HepG2 (cell line): ENCODE measurements around the gene TCAP. TPM values are rescaled to one million over a fixed set of nuclear protein-coding genes. Genes with fewer than 3 reads are reported as not detected.

Experiments
- FOXP1 ChIP-seq, 2 experiments: fragments of 450-650 bp in 1 of 2; IDR thresholded peaks; 2 replicates each; pipeline ENCODE4 v1.6.1; 2017 to 2018; ENCODE audit warnings: antibody characterized with exemption in 1 of 2
- GTF3A ChIP-seq: sonication (generic); formaldehyde crosslinking; conservative IDR thresholded peaks from 2 replicates; pipeline ENCODE4 v1.4.0; 2020; ENCODE audit warnings: mild to moderate bottlenecking, missing genetic modification reagents
- GZF1 ChIP-seq: sonication (generic); formaldehyde crosslinking; IDR thresholded peaks from 2 replicates; pipeline ENCODE4 v1.5.1; 2020; ENCODE audit warnings: mild to moderate bottlenecking, missing genetic modification reagents
- HDAC2 ChIP-seq: sonication (generic); formaldehyde crosslinking; IDR thresholded peaks from 2 replicates; pipeline ENCODE4 v1.4.0; 2020; ENCODE audit warnings: missing genetic modification reagents
- IKZF4 ChIP-seq: sonication (generic); formaldehyde crosslinking; IDR thresholded peaks from 2 replicates; pipeline ENCODE4 v1.5.1; 2020; ENCODE audit warnings: borderline replicate concordance, mild to moderate bottlenecking, low read depth, missing genetic modification reagents; ENCODE audit errors: not compliant biosample characterization
- NCOR1 ChIP-seq: fragments of 200-600 bp; sonication (generic); IDR thresholded peaks from 2 replicates; pipeline ENCODE4 v1.7.0; 2017; ENCODE audit warnings: antibody characterized with exemption, low read length, borderline replicate concordance
- SIX1 ChIP-seq: sonication (generic); formaldehyde crosslinking; IDR thresholded peaks from 2 replicates; pipeline ENCODE4 v1.4.0; 2020; ENCODE audit warnings: missing genetic modification reagents, borderline replicate concordance
- SMARCC2 ChIP-seq: fragments of 450-650 bp; IDR thresholded peaks from 2 replicates; pipeline ENCODE4 v1.6.1; 2017; ENCODE audit warnings: antibody characterized with exemption, mild to moderate bottlenecking
- SPEN ChIP-seq: sonication (generic); formaldehyde crosslinking; IDR thresholded peaks from 2 replicates; pipeline ENCODE4 v1.5.1; 2020; ENCODE audit warnings: low read depth, mild to moderate bottlenecking, missing genetic modification reagents
- THAP11 ChIP-seq: IDR thresholded peaks from 2 replicates; pipeline ENCODE4 v1.6.1; 2016; ENCODE audit warnings: missing biosample characterization, missing genetic modification reagents
- ZKSCAN8 ChIP-seq: IDR thresholded peaks from 2 replicates; pipeline ENCODE4 v1.6.1; 2016; ENCODE audit warnings: borderline replicate concordance, missing genetic modification reagents, missing compliant biosample characterization
- ZNF33B ChIP-seq: sonication (generic); formaldehyde crosslinking; IDR thresholded peaks from 2 replicates; pipeline ENCODE4 v1.5.1; 2020; ENCODE audit warnings: mild to moderate bottlenecking, missing genetic modification reagents
- ZNF367 ChIP-seq: sonication (generic); formaldehyde crosslinking; IDR thresholded peaks from 2 replicates; pipeline ENCODE4 v1.4.0; 2020; ENCODE audit warnings: missing genetic modification reagents, borderline replicate concordance
- ZNF432 ChIP-seq: sonication (generic); formaldehyde crosslinking; IDR thresholded peaks from 2 replicates; pipeline ENCODE4 v1.5.0; 2020; ENCODE audit warnings: missing genetic modification reagents, mild to moderate bottlenecking, borderline replicate concordance
- ZNF546 ChIP-seq: sonication (generic); formaldehyde crosslinking; conservative IDR thresholded peaks from 2 replicates; pipeline ENCODE4 v1.8.1; 2023; ENCODE audit warnings: mild to moderate bottlenecking, missing genetic modification reagents
- polyA plus RNA-seq, 8 experiments: library from polyadenylated mRNA; depleted of rRNA in 3 of 8; stranded (reverse) in 7 of 8; unstranded in 1 of 8; fragments of >200 nt; fragmentation: Illumina TruSeq in 4 of 8; extraction: Trizol in 4 of 8; gene quantifications; 2 replicates each; pipeline versions ENCODE4 v1.2.1 to v1.2.3, GENCODE V29; 2011 to 2016; ENCODE audit warnings: low read depth in 4 of 8, missing spikeins in 1 of 8, mixed read lengths in 1 of 8; ENCODE audit not compliant: insufficient read depth in 1 of 8
- total RNA-seq, 5 experiments: library from RNA; depleted of rRNA; stranded (reverse); fragments of >200 nt; fragmentation: Illumina TruSeq; extraction: Trizol; gene quantifications; 2 replicates each; pipeline ENCODE4 v1.2.3, GENCODE V29; 2016; ENCODE audit warnings: low read depth in 1 of 5
- TF ChIP-seq, protein P1 (sequence below): sonication (generic); formaldehyde crosslinking; IDR thresholded peaks from one replicate; pipeline ENCODE4 v1.5.1; 2020; ENCODE audit warnings: mild to moderate bottlenecking, missing genetic modification reagents; ENCODE audit errors: not compliant biosample characterization
- TF ChIP-seq, protein P2 (sequence below): sonication (generic); formaldehyde crosslinking; IDR thresholded peaks from 2 replicates; pipeline ENCODE4 v1.4.0; 2020; ENCODE audit warnings: missing genetic modification reagents

The TCAP gene
- total and polyA plus RNA-seq, 2 of the 13 experiments (the other 11 are each of a cell fraction or from before 2014, with no cell fraction given) = 0.24 to 0.65 TPM

- TF ChIP-seq, protein P1, sequence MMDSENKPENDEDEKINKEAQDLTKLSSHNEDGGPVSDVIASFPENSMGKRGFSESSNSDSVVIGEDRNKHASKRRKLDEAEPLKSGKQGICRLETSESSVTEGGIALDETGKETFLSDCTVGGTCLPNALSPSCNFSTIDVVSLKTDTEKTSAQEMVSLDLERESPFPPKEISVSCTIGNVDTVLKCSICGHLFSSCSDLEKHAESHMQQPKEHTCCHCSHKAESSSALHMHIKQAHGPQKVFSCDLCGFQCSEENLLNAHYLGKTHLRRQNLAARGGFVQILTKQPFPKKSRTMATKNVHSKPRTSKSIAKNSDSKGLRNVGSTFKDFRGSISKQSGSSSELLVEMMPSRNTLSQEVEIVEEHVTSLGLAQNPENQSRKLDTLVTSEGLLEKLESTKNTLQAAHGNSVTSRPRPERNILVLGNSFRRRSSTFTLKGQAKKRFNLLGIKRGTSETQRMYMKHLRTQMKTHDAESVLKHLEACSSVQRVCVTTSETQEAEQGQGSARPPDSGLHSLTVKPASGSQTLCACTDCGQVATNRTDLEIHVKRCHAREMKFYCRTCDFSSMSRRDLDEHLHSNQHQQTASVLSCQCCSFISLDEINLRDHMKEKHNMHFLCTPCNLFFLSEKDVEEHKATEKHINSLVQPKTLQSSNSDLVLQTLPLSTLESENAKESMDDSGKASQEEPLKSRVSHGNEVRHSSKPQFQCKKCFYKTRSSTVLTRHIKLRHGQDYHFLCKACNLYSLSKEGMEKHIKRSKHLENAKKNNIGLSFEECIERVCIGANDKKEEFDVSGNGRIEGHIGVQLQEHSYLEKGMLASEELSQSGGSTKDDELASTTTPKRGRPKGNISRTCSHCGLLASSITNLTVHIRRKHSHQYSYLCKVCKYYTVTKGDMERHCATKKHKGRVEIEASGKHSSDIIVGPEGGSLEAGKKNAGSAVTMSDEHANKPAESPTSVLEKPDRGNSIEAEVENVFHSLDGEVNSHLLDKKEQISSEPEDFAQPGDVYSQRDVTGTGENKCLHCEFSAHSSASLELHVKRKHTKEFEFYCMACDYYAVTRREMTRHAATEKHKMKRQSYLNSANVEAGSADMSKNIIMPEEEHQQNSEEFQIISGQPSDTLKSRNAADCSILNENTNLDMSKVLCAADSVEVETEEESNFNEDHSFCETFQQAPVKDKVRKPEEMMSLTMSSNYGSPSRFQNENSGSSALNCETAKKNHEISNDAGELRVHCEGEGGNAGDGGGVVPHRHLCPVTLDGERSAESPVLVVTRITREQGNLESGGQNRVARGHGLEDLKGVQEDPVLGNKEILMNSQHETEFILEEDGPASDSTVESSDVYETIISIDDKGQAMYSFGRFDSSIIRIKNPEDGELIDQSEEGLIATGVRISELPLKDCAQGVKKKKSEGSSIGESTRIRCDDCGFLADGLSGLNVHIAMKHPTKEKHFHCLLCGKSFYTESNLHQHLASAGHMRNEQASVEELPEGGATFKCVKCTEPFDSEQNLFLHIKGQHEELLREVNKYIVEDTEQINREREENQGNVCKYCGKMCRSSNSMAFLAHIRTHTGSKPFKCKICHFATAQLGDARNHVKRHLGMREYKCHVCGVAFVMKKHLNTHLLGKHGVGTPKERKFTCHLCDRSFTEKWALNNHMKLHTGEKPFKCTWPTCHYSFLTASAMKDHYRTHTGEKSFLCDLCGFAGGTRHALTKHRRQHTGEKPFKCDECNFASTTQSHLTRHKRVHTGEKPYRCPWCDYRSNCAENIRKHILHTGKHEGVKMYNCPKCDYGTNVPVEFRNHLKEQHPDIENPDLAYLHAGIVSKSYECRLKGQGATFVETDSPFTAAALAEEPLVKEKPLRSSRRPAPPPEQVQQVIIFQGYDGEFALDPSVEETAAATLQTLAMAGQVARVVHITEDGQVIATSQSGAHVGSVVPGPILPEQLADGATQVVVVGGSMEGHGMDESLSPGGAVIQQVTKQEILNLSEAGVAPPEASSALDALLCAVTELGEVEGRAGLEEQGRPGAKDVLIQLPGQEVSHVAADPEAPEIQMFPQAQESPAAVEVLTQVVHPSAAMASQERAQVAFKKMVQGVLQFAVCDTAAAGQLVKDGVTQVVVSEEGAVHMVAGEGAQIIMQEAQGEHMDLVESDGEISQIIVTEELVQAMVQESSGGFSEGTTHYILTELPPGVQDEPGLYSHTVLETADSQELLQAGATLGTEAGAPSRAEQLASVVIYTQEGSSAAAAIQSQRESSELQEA = no peak
- TF ChIP-seq ZKSCAN8 (CRISPR knock-in tag) (peak; percentile 44; the same call in 1 of the 2 replicates), GTF3A (CRISPR knock-in tag) (no peak), ZNF432 (CRISPR knock-in tag) (no peak), NCOR1 (no peak), ZNF546 (CRISPR knock-in tag) (0 out of 2 replicates have a peak, but pooled peaks have one; percentile 75), FOXP1 (IDR thresholded peaks at IDR 0.05) (no peak), FOXP1 (CRISPR knock-in tag; IDR thresholded peaks at IDR 0.05) (peak; percentile 67), ZNF367 (CRISPR knock-in tag) (no peak), IKZF4 (CRISPR knock-in tag) (no peak), SPEN (CRISPR knock-in tag) (peak; percentile 67; the same call in 1 of the 2 replicates), THAP11 (peak; percentile 66; the same call in 1 of the 2 replicates), GZF1 (CRISPR knock-in tag) (no peak), HDAC2 (0 out of 2 replicates have a peak, but pooled peaks have one; percentile 36), SMARCC2 (no peak), SIX1 (CRISPR knock-in tag) (no peak), ZNF33B (CRISPR knock-in tag) (no peak)
- TF ChIP-seq, protein P2, sequence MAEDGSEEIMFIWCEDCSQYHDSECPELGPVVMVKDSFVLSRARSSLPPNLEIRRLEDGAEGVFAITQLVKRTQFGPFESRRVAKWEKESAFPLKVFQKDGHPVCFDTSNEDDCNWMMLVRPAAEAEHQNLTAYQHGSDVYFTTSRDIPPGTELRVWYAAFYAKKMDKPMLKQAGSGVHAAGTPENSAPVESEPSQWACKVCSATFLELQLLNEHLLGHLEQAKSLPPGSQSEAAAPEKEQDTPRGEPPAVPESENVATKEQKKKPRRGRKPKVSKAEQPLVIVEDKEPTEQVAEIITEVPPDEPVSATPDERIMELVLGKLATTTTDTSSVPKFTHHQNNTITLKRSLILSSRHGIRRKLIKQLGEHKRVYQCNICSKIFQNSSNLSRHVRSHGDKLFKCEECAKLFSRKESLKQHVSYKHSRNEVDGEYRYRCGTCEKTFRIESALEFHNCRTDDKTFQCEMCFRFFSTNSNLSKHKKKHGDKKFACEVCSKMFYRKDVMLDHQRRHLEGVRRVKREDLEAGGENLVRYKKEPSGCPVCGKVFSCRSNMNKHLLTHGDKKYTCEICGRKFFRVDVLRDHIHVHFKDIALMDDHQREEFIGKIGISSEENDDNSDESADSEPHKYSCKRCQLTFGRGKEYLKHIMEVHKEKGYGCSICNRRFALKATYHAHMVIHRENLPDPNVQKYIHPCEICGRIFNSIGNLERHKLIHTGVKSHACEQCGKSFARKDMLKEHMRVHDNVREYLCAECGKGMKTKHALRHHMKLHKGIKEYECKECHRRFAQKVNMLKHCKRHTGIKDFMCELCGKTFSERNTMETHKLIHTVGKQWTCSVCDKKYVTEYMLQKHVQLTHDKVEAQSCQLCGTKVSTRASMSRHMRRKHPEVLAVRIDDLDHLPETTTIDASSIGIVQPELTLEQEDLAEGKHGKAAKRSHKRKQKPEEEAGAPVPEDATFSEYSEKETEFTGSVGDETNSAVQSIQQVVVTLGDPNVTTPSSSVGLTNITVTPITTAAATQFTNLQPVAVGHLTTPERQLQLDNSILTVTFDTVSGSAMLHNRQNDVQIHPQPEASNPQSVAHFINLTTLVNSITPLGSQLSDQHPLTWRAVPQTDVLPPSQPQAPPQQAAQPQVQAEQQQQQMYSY (CRISPR knock-in tag) = no peak
Observed at GRCh38 chr17:39674702-39675389, 9.7 kb downstream of the TCAP start (continued).
